Measurements from ENCODE around the gene NFIB.

The NFIB gene

GRCh38 chr9:14075218-14075617, 238.7 kb downstream of the NFIB start:
- no peak for TF ChIP-seq CTCF (IDR thresholded peaks at IDR 0.05; ENCODE audit: low read depth, low read length, missing control alignments)
- H3K4me3 ChIP-seq (replicated peaks; ENCODE audit: low read depth, low read length) = no peak overlapping the region
- DNase-seq (ENCODE audit: extremely low read depth, low read depth) = no peak

DNA sequence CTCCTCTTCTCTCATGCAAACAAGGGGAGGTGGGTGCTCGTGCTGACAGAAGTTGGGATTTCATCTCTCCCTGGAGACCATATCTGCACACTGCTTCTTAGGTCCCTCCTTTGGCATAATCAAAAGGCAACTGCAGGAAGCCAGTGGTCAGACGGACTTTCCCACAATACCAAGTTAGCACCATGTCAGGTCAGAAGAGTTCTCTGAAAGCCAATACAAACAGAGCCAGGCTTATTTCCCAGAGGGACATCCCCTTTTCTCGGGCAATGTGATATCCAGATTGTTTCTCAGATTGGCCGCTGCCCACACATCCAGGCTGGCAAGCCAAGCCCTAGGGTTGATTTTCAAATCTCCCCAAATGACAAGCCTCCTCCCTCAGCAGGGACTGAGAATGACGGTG, 241.1 kb downstream of the NFIB start:
- no peak for TF ChIP-seq CTCF (IDR thresholded peaks at IDR 0.05; ENCODE audit: low read depth, low read length, missing control alignments)
- no peak overlapping the region for H3K4me3 ChIP-seq (replicated peaks; ENCODE audit: low read depth, low read length)
- no peak for DNase-seq (ENCODE audit: extremely low read depth, low read depth)

DNA sequence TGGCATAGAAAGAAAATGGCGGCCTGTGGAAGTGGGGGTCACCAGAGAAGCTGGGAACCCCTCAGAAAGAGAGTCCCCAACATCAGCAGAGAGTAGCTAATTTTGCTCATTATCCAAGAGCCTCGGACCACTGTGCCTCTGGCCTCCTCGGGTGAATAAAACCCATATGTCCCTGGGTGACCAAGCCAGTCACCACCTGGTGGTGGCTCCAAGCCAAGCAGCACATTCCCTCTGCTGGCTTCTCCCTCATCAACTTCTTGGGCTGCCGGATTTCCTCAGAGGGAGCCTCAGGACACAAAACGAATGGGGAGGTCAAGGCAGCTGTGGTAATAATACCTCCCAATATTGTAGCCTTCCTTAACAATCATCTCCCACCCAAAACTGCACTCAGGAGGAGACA, 242.5 kb downstream of the NFIB start:
- DNase-seq (ENCODE audit: extremely low read depth, low read depth) = no peak
- H3K4me3 ChIP-seq (replicated peaks; ENCODE audit: low read depth, low read length) = no peak overlapping the region
- no peak for TF ChIP-seq CTCF (IDR thresholded peaks at IDR 0.05; ENCODE audit: low read depth, low read length, missing control alignments)

DNA sequence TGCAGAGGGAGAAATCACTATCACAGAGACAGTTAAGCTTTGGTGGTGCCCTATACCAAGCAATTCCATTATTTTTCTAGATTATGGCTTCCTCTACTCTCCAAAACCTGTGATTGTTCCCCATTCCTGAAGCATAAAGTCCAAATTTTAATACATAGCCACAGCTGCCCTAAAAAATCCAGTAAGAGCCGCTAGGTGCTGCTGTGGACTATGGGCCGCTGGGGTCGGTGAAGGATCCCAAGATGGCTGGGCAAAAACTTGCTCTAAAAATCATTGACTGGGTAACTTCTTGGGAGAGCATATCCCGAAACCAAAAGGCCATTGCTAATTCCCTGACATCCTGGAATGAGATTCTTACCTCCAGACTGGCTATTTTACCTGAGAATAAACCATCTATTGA, 245.3 kb downstream of the NFIB start:
- no peak overlapping the region for H3K4me3 ChIP-seq (replicated peaks; ENCODE audit: low read depth, low read length)
- no peak for DNase-seq (ENCODE audit: extremely low read depth, low read depth)
- no peak for TF ChIP-seq CTCF (IDR thresholded peaks at IDR 0.05; ENCODE audit: low read depth, low read length, missing control alignments)

DNA sequence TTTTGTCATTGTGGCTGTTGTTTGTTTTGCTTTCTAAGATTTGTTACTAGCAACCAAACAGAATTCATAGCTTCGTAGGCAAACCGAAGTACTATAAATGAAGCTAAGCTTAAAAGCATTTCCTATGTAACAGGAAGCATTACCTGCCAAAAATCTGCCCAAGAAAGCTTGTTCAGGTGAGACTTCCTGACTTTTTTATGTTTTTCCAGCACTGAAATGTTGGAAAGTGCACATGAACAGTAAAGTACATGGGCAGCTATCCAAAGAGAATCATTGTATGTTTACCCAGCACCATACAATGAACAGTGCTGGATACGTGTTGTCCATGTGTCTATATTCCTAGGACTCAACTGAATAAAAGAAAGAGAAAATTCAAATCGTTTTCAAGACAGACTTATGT, 247.1 kb downstream of the NFIB start:
- DNase-seq (ENCODE audit: extremely low read depth, low read depth) = no peak
- TF ChIP-seq CTCF (IDR thresholded peaks at IDR 0.05; ENCODE audit: low read depth, low read length, missing control alignments) = no peak
- no peak overlapping the region for H3K4me3 ChIP-seq (replicated peaks; ENCODE audit: low read depth, low read length)

DNA sequence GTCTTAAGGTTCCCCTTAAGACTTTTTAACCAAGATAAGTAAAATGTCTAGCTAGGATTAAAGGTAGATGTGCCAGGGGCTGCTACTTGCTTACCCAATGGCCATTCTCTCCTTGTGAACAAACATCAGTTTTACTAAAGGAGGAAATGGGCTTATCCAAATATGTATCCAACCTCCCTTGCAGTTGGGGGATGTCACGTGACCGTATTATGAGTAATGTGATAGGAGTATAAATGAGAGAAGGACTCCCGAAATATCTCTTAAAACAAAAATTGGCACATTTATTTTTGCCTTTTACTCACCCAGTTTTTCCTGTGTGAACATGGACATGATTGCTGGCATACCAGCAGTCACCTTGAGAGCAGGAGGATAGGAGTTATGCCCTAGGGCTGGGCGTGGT, 247.9 kb downstream of the NFIB start:
- no peak for DNase-seq (ENCODE audit: extremely low read depth, low read depth)
- no peak overlapping the region for H3K4me3 ChIP-seq (replicated peaks; ENCODE audit: low read depth, low read length)
- no peak for TF ChIP-seq CTCF (IDR thresholded peaks at IDR 0.05; ENCODE audit: low read depth, low read length, missing control alignments)

- no peak overlapping the region for H3K4me3 ChIP-seq (replicated peaks; ENCODE audit: low read depth, low read length)
- TF ChIP-seq CTCF (IDR thresholded peaks at IDR 0.05; ENCODE audit: low read depth, low read length, missing control alignments) = no peak
- no peak for DNase-seq (ENCODE audit: extremely low read depth, low read depth)
Observed at GRCh38 chr9:14064940-14065339, 249.0 kb downstream of the NFIB start.
